DMS 273 treated with DMSO at 0.1 percent for 48 hours (cell line): ENCODE results near the gene ADM.
A peak's percentile ranks its signal among the peaks of the same experiment; 100 is the strongest.

Experiments used
- DNase-seq: peaks from one replicate; lab custom pipeline; 2025; lab: John Stamatoyannopoulos, UW

The ADM gene

DNA sequence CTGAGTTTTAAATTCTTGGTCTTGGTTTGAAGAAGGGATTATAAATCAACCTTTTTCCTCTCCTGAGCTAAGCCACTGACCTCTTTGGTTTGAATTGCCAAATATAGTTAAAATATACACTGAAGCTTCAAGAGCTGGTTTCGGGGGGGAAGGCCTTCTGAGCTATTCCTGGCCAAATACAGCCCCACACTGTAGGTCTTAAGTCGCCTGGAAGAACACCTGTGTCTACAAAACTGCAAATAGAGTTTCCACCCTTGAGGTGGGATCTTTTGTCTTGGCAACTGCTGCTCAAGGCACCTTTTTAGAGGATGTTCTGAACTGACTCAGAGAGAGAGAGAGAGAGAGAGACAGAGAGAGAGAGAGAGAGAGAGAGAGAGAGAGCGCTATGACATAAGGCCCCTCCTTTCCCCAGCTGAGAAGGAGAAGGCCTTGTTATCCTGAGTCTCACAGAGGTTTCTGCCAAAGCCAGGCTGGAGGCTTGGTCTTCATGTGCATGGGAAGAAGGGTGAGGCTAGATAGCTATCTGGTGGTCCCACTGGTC, 5.5 kb downstream of the ADM start:
- no peak for DNase-seq

DNA sequence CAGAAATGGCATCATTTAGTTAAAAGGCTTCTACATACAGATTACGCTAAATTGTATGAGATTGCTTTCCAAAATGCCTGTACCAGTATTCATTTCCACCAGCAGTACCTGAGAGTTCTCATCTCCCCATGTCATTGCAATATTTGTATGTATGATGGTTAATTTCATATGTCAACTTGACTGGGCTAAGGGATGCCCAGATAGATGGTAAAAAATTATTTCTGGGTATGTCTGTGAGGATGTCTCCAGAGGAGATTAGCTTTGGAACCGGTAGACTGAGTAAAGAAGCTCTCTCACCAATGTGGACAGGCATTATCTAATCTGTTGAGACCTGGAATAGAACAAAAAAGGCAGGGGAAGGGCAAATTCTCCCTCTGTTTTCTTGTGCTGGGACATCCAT, 6.9 kb downstream of the ADM start:
- no peak for DNase-seq

DNA sequence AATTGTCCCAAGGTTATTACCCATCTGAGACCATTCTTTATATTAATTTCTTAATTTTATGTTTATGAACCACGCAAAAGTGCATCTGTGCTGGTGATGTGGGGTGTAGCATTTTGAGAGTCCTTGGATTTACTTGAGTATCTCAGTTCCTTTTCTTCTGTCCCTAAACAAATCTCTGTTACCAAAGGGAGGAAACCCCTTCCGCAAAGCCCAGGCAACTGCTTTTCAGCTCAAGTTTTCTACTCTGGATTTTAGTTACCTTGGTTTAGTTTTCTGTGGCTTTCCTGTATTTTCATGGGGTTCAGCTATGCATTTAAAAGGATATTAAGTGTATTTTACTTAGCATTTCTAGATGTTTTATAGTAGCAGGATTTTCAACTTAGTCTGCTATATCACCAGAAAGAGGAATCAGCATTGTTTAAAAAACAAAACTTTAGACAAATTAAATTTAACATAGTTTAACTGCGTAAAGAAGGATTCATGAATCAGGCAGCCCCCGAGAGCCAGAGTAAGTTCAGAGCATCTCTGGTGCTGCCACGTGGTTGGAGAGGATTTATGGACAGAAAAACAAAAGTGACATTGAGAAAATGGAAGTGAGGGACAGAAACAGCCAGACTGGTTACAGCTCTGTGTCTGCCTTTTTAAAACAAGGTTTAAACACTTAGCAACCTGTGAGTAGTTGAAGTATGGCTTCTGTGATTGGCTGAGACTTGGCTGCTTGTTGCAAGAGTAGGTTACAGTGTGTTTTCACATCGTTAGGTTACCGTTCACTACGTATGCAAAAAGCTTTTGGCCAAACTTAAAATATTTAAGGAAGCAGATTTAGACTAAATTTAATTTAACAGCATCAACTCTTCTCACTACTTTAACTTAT, 9.6 kb downstream of the ADM start:
- peak; percentile 67 for DNase-seq

DNA sequence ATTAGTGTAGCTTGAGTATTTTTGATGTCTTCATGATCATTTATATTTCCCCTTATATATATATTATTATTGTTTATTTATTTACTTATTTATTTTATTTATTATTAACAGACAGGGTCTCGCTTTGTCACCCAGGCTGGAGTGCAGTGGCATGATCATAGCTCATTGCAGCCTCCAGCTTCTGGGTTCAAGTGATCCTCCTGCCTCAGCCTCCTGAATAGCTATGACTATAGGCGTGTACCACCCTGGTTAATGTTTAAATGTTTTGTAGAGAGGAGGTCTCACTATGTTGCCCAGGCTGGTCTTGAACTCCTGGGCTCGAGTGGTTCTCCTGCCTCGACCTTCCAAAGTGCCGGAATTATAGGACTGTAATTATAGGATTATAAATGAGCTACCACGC, 10.2 kb downstream of the ADM start:
- no peak for DNase-seq

DNA sequence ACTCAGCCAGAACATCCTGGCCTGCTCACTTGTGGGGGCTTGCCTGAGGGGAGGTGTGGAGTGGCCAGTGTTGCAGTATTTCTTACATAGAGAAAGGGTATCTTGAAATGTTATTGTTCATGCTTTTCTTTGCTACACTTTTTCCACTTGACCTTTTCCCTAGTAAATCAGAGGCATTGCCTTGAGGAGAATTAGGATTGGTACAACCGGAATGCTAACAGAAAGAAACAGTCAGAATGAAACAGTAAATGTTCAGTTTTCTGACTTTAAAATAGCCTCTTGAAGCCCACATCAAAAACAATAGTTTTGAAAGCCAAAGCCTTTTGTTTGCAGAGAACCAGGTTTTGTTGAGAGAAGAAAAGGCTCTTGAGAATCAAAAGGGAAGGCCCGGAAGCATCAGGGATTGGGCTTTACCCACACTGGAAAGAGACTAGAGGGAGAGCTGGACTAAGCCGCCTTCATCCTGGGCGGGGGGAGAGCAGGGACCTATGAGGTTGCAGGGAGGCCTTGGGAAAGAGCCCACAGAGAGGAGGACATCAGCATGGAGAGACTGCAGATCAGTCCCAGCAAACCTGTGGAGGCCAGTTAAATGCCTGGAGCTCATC, 12.4 kb downstream of the ADM start:
- DNase-seq, result no peak

DNA sequence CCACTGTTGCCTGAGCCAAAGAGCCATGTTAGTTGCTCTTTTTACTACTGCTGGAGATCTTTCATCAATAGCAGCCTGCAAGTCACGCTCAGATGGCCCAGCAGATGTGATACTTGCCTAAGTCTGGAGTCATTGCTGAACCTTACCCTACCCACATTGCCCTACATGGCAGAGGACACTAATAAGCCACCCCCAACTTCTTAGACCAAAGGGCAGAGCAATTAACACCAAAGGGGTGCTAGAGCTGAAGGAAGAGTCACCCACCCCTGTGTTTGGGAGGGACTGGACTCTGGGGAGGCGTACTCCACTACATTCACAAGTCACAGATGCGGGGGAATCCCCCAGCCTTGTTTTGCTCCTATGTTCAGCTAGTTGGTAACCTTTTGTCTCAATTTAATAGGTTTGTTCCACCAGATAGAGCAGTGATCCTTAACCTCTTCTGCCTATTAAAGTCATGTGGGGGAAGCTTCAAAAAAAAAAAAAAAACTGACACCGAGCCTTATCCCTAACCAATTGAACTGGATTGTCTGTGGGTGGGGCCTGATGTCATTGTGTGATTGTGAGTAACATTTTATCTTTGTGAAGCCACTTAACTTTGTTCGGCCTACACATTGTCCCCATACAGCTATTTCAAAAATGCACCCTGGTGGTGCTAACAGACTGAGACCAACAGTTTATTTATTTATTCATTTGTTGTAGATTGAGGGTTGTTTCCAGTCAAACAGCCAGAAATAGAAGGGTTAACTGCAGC, 13.1 kb downstream of the ADM start:
- no peak for DNase-seq

DNA sequence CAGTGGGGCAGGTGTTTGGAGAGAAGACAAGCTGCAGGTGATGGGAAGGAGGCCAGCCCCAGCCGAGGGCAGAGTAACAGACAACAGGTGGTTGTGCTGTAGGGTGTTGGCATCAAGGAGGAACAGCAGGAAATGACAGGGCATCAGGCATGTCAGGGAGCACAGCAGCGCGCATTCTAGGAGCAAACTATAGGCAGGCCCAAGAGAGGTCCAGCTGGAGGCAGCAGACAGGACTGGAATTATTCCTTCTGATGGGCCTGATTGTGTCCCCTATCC, 13.6 kb downstream of the ADM start:
- DNase-seq, result no peak

DNA sequence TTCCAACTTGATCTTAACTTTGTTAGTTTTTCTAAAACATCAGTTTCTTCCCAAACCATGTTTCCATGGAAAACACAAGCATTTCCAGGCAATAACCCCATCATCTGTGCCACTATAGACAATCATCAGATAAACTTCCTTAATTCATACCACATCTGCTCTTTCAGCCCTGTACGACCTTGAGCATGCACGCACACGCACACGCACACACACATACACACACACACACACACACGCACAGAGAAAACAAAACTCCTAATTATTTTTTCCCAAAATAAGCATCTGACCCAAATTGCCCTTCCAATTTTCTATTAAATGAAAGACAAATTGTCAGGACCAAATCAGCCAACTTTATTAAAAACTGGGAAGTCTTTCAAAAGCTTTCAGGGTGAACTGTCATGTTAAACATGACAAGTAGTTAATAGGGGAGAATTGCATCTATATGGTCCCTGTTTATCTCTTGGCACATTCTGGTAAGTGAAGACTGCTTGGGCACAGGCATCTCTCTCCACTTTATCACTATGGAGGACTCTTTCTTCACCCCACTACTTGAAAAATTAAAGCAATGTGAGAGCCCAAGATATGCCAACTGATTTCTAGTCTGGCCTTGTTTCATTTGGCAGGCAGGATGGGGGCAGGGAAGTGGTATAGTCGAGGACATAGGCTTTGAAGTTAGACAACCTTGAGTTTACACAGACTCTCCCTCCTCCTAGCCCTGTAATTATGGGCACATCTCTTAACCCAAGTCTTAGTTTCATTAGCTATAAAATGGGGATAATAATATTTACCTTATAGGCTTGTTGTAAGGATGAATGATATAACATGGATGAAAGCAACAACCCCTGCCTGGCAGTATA, 15.1 kb downstream of the ADM start:
- no peak for DNase-seq

DNA sequence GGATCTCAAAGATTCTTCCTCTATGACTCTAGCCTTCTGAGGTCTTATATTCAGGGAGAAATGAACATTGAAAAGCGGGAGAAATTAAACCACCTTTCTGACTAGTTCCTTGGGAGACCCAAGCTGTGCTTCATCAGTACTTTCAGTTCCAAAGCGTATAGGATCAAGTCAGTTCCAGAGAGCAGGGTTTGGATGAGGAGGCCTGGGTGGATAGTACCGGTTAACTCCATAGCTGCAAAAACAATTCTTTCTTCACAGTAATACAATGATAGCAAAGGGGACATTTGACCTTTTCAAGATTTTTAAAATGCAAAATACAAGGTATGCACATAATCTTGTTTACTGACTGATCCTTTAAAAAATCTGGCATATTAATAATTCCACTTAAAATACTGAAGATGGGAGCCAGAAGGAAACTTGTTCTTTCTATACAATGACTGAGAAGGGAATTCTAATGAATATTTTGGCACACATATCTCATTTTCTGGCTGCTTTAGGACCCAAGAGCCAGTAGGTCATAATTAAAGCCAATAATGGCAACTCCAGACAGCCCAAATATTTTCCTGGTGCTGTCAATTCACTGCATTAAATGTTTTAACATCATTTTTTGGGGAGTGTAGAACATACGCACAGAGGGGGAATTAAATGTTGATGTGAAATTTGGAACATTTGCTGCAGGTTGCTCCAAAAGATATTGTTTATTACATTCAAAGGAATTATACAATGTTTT, 16.0 kb downstream of the ADM start:
- no peak for DNase-seq

DNA sequence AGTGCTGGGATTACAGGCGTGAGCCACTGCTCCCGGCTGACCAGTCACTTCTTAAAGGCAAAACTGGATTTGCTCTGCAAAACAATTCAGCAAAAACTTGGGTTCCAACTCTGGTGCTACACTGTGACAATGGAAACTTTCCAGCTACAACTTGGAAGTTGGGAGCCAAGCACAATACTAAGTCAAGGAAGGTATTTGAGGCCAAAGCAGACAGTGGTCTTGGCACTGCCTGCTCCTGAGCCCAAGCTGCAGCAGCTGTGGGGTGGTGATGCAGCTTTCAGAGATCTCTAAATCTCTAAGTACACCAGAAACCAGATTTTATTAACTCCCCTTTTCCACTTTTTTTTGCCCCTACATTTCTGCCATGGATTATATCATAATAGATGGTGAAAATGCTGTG, 17.5 kb downstream of the ADM start:
- no peak for DNase-seq

DNA sequence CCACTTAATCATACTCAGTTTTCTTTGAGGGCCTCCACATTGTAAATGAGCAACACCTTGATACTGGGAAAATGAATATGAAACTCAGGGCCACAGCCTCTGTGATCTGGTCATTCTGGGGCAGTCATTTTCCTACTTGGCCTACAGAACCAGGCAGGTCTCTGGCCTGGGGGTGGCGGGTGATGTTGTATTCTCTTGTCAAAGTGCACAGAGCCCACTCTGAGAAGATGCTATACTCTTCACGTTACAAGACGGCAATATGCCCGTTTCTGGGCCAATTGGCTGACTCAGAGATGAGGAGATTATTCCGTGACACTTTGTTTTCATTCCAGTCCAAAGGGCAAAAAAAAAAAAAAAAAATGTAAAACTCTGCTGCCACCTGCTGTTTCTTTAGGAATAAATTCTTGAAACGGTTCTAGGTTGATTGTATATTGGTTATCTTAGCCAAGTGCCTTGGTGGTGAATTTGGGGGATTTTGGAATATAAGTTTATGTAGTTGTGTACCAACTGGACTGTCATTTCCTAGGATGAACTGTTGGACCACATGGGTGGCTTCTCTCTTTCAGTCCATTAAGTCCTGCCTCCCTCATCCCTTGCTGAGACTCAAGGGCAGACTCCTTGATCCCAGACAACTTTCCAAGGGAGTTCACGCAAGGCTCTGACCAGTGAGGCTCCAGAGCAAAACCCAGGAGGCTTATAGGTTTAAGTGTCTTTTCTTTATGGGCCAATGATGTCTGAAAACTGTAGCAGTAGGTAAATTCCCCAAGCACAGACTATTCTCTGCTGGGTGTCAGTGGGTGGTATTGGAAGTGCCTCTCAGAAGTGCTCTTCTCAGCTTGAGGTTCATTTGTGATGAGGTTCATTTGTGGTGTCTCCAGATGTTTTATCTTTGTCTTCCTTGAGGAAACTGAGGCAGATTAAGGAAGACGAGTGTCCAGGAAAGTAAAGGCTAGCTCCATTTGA, 18.2 kb downstream of the ADM start:
- no peak for DNase-seq

DNA sequence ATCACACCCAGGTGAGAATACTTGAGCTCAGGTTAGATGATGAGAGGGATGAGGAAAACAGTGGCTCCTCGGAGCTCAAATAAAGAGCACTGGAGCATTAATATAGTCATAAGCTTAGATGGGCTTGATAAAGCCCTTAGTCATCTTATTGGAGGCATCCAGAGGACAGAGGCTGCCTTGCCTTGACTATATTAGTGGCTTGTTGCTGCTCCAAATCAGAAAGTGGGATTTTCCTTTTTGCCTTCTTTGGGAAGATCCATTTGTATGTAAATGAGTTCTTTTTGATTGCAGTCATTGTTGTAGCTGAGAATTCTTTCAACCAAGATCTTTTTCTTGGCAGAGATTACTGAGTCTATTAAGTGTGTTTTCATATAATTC, 18.9 kb downstream of the ADM start:
- no peak for DNase-seq

DNA sequence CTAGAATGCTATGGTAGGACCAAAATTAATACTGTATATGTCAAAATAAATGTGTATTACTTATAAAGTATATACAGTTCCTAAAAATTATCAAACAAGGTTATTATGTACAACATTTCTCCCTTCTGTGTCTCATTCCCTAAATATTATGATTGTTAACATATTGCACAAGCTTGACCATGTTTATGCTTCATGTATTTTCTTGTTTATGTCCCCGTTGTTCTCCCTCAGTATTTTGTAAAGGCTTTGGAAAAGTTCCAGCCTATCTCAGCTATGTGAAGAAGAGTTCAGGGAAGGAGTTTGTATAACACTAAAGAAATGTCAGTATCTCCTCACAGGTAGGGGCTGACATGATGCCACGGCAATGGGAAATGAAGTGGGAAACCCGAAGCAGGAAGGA, 19.6 kb downstream of the ADM start:
- DNase-seq, result no peak

DNA sequence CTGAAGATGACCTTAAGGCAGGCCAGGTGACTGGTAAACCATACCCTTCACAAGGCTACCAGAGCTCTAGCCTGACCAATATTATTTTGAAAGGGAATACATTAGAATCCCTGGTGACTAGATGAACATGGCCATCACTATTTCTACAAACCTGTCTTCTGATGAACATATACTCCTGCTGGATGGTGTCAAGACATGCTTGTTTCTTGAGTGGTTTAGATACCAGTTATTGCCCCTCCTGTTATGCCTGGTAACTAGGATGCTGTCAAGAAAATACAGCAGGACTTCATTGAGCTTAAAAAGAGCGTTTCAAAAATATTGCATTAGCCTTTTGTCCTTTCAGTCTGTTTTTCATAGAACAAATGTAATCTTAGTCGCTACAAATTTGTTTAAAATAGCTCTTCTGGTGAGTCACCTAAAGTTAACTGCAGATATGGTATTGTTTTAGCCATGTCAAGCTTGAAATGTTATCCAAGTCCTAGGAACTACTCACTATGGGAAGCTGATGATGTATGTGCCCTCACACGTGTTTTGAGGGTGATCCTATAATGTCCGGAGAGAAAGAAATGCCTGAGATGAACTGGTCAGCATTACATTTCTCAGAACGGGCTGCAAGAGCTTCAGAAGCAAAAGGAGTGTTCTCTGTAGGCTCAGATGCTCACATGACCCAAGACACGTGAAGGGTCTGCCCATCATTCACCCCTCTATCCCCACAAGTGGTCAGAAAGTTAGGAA, 20.6 kb downstream of the ADM start:
- no peak for DNase-seq

DNA sequence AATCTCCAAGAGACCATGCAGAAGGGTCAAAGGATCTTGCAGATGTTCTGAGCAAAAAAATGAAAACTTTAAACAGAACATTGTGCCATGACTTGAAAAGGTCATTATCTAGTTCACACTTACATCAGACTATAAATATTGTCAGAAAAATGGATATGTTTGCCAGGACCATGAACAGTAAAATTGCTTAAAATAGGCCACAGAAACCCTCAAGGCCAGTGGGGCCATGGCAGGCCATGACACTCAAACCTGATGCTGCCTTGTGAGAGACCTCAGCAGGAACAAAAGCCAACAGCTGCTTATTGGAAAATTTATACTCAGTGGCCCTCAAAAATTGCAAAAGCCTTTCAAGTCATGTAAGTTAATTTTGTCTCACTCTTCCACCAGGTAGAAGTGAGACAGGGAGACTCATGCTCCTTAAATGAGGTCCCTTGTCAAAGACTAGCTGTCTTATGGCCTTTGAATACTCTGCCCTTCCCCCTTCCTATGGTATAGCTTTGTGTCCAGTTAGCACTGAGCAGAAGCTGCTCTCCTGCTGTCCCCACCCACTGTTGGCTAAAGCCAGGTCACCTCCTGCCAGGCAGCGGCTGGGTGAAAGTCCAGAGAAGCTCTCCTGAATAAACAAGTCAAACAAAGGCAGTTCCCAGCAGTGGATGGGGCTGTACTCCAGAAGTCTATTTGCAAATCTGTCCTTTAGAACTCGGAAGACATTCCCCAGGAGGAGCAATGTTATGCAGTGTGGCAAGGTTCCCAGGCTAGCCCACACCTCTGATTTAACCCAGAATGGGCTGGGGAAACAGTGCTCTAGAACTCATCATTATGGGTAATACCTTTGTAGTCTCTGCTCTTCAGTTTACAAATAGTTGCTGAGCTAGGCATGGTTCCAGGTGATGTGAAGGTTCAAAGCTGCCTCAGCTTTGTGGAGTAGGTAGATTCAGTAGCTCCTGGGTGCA, 21.4 kb downstream of the ADM start:
- DNase-seq, result no peak

DNA sequence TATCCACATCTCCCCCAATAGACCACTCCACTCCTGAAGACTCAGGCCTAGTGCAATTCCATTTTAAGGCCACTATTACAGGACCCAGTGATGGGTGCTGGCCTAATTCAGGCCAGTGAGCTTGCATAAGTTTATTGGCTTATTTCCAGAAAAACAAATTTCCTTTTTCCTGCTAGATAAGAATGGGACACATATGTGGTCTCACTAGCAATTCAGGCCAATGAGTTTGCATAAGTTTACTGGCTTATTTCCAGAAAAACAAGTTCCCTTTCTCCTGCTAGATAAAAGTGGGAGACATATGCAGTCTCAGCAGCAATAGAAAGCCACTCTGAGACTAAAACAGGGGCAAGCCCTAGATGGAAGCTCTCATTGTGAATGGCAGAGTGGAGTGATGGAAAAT, 22.4 kb downstream of the ADM start:
- DNase-seq, result no peak

DNA sequence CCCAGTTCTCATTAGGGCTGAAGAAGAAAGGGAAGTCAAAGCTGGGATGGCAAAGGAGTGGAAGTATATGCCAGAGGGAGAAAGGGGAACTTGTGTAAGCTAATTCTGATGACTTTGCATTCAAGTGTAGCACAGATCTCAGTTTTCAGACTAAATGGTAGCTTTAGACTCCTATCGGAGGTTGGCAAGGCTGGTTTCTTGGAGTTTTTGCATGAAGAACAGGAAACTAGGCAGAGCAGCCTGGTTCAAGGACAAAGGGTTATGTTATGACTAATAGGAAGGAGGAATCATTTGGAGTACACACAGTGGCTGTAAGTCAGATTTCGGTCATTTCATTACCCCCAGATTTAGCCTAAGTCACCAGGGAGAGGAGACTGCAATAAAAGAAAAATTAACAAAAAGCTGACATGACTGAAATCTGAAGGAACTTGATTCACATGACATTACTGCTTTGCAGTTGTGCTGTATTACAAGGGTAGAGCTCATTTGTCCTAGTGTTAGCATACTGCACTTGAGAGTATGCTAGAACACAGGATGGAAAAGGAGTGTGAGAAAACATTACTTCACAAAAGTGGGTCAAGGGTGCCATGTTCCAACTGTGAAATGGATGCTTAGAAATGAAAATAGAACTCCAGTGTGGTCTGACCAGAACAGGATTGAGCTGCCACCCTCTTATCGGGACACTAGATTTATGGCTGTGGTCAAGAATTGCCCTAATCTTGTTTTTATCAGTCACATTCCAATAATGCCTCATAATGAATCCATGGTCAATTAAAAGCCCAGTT, 23.6 kb downstream of the ADM start:
- DNase-seq, result no peak

DNA sequence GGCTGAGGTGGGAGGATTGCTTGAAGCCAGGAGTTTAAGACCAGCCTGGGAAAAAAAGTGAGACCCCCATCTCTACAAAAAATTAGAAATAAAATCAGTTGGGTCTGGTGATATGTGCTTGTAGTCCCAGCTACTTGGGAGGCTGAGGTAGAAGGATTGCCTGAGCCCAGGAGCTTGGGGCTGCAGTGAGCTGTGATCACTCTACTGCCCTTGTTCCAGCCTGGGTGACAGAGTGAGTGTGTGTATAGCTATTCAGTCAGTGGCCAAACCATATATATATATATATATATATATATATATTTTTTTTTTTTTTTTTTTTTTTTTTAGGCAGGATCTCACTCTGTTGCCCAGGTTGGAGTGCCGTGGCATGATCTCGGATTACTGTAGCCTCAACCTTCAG, 24.5 kb downstream of the ADM start:
- DNase-seq, result no peak
